Activated T-helper 9 cell treated with anti-CD3 and anti-CD28 coated beads, Interleukin-2, amount 50 U/mL, for 16 hours (primary cell): ENCODE data around the gene MARCO.
"Not testable (repeated sequence)": the region's sequence is repeated elsewhere in the genome, so short reads cannot be mapped to it uniquely, and the experiment has no call there.

Experiments used
- DNase-seq: peaks from one replicate; pipeline ENCODE4 v3.0.0-alpha.2; 2020; ENCODE audit warnings: low read depth

MARCO gene

DNA sequence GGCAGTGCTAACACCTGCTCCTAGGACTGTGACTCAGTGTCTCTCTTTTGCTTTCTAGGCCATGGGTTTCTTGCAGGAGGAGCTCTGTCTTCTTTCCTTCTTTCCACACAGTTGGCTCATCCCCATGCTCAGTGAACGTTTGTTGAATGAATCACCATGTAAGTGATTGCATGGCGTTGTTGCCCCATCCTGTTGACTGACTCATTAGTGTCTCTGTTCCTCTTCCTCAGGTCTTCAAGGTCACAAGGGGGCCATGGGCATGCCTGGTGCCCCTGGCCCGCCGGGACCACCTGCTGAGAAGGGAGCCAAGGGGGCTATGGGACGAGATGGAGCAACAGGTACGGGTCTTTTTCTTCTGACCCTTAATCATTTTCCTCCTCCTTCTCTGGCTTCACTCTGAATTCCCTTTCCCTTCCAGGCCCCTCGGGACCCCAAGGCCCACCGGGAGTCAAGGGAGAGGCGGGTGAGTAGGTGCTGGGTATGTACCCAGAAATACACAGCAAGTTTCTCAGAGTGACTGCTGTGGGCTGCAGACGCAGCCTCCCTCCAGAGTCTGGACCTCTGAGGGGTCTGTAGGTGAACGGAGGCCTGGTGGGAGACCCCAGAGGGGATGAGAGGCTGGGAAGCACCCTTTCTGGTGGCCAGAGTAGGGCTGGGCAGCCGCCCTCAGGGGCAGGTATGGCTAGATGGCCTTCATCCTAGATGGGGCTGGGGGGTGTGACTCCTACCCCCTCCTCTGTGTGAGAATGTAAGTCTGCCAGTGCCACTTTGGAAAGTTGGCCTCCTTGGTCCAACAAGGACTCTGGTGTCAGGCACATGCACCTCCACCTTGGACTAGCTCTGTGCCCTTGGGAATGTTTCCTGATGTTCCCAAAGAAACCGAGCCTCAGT lies 32.4 kb downstream of the MARCO start:
- DNase-seq = no peak

- no peak for DNase-seq
Observed at GRCh38 chr2:118975133-118975532, 33.1 kb downstream of the MARCO start.

DNA sequence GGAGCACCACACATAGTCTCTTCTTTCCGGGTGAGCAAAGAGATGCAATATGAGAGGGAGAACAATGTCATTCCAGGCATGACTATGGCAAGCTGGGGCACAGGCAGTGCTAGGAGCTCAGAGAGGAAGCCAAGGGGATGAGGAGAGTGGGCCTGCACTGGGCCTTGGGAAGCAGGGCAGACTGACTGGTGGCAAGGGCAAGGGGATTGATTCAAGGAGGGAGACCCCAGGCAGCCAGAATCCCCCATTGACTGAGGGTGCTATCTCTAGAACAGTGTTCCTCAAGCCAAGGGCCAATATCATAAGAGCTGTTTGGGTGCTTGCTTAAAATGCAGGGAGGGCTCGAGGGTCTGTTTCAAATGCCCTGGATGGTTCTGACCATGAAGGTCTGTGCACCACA lies 36.1 kb downstream of the MARCO start:
- DNase-seq = no peak

DNA sequence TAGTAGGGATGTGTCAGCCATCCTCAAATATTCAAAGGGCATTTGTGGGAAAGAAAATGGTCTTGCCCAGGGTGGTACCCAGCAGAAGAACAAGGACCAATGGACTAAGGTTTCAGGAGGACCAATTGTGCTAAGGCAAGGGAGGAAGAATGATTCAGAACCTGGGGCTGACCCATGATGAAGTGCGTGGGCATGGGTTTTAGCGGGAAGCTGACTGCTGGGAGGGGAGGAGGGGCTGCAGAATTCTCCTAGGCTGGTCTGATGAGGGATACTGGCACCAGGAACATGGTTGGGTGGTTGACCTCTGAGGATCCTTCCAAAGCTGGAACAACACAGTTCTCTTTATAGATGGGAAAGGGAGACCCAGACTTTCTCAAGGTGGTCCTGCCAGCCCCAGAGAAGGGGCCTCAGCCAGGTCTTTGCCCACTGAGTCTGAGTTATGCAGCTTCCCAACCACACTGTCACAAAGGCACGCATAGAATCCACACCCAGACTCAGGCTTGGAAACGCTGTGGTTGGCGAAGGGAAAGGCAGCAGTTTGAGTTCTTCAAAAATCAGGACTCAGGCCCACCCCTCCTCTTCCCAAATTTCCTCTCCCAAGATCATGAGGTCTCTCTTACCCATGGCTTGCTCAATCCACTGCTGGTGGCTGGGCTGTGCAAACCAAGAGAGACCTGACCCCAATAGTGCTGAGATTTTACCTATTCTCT lies 37.3 kb downstream of the MARCO start:
- DNase-seq = no peak

DNA sequence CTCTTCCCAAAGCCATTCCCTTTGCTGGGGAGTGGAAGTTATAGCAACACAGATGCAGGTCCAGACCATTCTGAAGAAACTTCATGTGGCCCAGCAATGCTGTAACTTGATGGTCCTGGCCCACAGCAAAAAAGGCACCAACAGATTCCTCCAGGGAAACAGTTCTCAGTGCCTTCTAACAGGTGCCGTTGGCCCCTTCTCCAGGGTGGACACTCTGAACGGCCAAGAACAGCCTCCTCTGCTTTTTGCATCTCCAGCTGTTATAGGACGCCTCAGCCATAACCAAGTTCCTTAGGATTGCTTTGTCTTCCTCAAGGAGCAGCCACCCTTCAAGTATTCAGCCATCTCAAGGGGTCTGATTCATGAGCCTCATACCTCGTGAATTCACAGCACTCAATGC lies 38.0 kb downstream of the MARCO start:
- DNase-seq = no peak

- no peak for DNase-seq
Observed at GRCh38 chr2:118980573-118980972, 38.6 kb downstream of the MARCO start.

- DNase-seq = no peak
Observed at GRCh38 chr2:118981632-118982031, 39.6 kb downstream of the MARCO start.

GRCh38 chr2:118982039-118982438 lies 40.0 kb downstream of the MARCO start:
- DNase-seq = no peak

- DNase-seq = no peak
Observed at GRCh38 chr2:118983133-118983532, 41.1 kb downstream of the MARCO start.

- no peak for DNase-seq
Observed at GRCh38 chr2:118983915-118984314, 41.9 kb downstream of the MARCO start.

DNA sequence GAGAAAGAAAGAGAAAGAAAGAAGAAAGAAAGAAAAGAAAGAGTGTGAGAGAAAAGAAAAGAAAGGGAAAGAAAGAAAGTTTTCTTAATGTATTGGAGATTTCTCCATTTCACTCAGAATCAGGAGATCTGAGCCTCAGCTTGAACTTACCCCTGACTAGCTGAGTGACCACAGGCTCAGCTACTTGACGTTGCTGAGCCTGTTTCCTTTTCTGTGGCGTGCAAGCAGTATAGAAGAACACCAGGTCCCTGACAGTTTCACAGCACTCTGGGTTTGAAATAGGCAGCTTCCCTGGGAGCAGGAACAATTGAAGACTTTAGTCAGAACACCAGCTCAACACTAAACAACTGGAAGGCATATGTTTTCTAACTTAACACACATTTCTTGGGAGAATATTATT lies 44.7 kb downstream of the MARCO start:
- DNase-seq = no peak

GRCh38 chr2:118987886-118988285 lies 45.9 kb downstream of the MARCO start:
- no peak for DNase-seq

DNA sequence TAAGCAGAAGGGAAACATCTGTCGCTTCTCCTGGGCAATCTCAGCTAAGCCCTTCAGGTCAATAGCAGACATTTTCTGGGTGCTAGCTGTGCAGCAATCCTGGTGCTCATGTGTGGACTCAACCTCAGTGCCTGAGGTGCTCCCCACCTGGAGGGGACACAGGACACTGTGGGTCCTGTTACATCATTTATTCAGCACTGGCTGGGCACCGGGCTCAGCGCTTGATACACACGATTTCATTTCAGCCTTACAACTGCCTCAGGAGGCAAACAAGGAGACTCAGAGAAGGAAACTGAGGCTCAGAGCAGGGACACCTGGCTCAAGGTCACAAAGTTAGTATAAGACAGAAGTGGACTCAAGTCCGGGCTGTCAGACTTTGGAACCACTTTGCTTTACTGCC lies 46.7 kb downstream of the MARCO start:
- DNase-seq = no peak

GRCh38 chr2:118989481-118989880 lies 47.5 kb downstream of the MARCO start:
- no peak for DNase-seq

GRCh38 chr2:118990757-118991545 lies 49.0 kb downstream of the MARCO start:
- no peak for DNase-seq

GRCh38 chr2:118991554-118991953 lies 49.6 kb downstream of the MARCO start:
- DNase-seq = no peak

GRCh38 chr2:118992740-118993391 lies 50.9 kb downstream of the MARCO start:
- DNase-seq = no peak

GRCh38 chr2:118993392-118993752 lies 51.4 kb downstream of the MARCO start:
- DNase-seq = no peak

DNA sequence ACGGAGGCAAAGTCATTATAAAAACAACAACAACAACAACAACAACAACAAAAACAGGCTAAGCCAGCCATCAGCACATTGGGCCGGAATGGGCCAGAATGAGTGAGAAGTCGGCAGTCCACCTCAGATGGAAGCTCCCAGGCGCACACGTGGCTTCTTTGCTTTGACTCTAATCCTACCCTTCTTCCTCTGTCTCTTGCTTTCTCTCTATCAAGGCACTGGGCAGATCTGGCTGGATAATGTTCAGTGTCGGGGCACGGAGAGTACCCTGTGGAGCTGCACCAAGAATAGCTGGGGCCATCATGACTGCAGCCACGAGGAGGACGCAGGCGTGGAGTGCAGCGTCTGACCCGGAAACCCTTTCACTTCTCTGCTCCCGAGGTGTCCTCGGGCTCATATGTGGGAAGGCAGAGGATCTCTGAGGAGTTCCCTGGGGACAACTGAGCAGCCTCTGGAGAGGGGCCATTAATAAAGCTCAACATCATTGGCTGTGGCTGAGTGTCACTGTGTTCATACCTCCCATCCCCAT lies 52.2 kb downstream of the MARCO start:
- DNase-seq = no peak

DNA sequence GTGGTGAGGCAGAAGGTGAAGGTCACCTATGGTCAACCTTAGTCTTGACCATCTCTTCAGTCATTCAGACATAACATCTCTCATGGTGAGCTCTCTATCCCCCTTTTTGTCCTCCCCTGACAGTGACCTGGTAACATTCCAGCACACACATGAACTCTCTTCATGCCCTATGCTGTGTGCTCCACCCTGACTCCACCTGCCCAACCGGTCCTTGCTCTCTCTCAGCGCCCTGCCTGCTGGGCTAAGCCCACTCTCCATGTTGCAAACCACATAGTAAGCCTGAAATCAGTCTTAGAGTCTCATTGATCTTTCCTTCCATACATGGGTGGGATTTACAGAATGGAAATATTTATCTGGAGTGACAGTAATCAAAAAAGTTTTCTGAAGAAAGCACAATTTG lies 52.8 kb downstream of the MARCO start:
- no peak for DNase-seq

DNA sequence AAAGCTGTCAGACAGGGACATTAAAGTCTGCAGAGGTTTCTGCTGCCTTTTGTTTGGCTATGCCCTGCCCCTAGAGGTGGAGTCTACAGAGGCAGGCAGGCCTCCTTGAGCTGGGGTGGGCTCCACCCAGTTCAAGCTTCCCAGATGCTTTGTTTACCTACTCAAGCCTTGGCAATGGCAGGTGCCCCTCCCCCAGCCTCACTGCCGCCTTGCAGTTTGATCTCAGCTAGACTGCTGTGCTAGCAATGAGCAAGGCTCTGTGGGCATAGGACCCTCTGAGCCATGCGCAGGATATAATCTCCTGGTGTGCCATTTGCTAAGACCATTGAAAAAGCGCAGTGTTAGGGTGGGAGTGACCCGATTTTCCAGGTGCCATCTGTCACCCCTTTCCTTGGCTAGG lies 61.9 kb downstream of the MARCO start:
- DNase-seq = not testable (repeated sequence)

GRCh38 chr2:119004602-119005001 lies 62.6 kb downstream of the MARCO start:
- DNase-seq = no peak
